Adrenal gland (tissue), 12 donors: ENCODE measurements around the gene TMEM253. TPM values are rescaled to one million over a fixed set of nuclear protein-coding genes. Genes with fewer than 3 reads are reported as not detected.

Source experiments
- DNase-seq, 7 donors: peaks; one replicate each; pipeline ENCODE4 v3.0.0-alpha.2; 2019 to 2020
- H3K27ac ChIP-seq, 5 donors: fragments of 200-600 bp; sonication (generic) in 4 of 5; 1 replicate in 3 of 5; 2 replicates in 2 of 5; pipeline versions ENCODE4 v1.5.1 to v1.8.0; 2016 to 2020; ENCODE audit warnings: mild to moderate bottlenecking in 1 of 5
- H3K27me3 ChIP-seq: fragments of 200-600 bp; 2 replicates; pipeline ENCODE4 v1.8.0; 2021
- H3K36me3 ChIP-seq, 2 donors: fragments of 200-600 bp; replicated peaks in 1 of 2; 1 replicate in 1 of 2; 2 replicates in 1 of 2; pipeline versions ENCODE4 v1.5.1 to v1.8.0; 2018 to 2022
- H3K4me1 ChIP-seq, 2 donors: fragments of 200-600 bp; replicated peaks in 1 of 2; 1 replicate in 1 of 2; 2 replicates in 1 of 2; pipeline versions ENCODE4 v1.5.1 to v1.8.0; 2018 to 2021
- H3K4me3 ChIP-seq, 4 donors: fragments of 200-600 bp; sonication (generic) in 3 of 4; one replicate each; pipeline ENCODE4 v1.5.1; 2016 to 2018
- H3K9me3 ChIP-seq, 3 donors: fragments of 200-600 bp; sonication (generic) in 1 of 3; replicated peaks in 1 of 3; 1 replicate in 2 of 3; 2 replicates in 1 of 3; pipeline versions ENCODE4 v1.5.1 to v1.8.0; 2016 to 2021
- POLR2A ChIP-seq, 2 donors: fragments of 450-650 bp; IDR thresholded peaks; one replicate each; pipeline ENCODE4 v1.6.1; 2017; ENCODE audit warnings: antibody characterized with exemption in 2 of 2, mild to moderate bottlenecking in 2 of 2, moderate library complexity in 1 of 2
- WGBS, 4 donors: extraction: QIAGEN DNeasy Blood & Tissue Kit in 2 of 4; methylation state at CpG; one replicate each; pipeline versions ENCODE4 v1.1.5 to v1.1.7; 2013 to 2017; 5-methylcytosine and 5-hydroxymethylcytosine counted together
- intact Hi-C, 2 donors: fragments of 100-400 bp; cut with DNase I; formaldehyde crosslinking; loops; one replicate each; pipeline versions ENCODE4 v1.14.1 to v1.15.0; 2022 to 2023
- polyA plus RNA-seq, 3 donors: library from polyadenylated mRNA; stranded (reverse); fragments of 200-250 nt in 2 of 3; fragments of 350-450 nt in 1 of 3; fragmentation: Illumina TruSeq in 1 of 3; extraction: RNeasy Lipid Tissue Mini Kit (QIAGEN cat#74804) in 1 of 3; gene quantifications; one replicate each; pipeline ENCODE4 v1.2.3, GENCODE V29; 2013 to 2014
- total RNA-seq, 9 donors: library from RNA; depleted of rRNA in 4 of 9; stranded (reverse); fragments of >200 nt in 4 of 9; fragments of 120-200 nt in 1 of 9; fragmentation: NEBNext Ultra II Directional in 1 of 9; extraction: Animal tissue kit (Norgen Biotek cat#: 25700) in 1 of 9; gene quantifications; one replicate each; pipeline versions ENCODE4 v1.1.0 to v1.2.4, GENCODE V29; 2013 to 2023
- TF ChIP-seq, protein P1 (sequence below), 6 experiments: fragments of 450-650 bp in 4 of 6; fragments of 200-600 bp in 2 of 6; sonication (generic) in 1 of 6; IDR thresholded peaks; 1 replicate in 5 of 6; 2 replicates in 1 of 6; pipeline versions ENCODE4 v1.5.1 to v1.8.0; 2016 to 2021; ENCODE audit warnings: antibody characterized with exemption in 6 of 6, mild to moderate bottlenecking in 2 of 6, moderate library complexity in 1 of 6
- donor health status: healthy with polysubstance abuse.
- donor health status: Bipolar disorder and iron deficiency.
- donor health status: DM: yes; HTN: yes; CAD: no.
- donor health status: DM: no; HTN: no; CAD: no.
- donor health status: DM: no; HTN: no; CAD: no.
- donor health status: DM: yes; HTN: yes; CAD: no.

Gene TMEM253
- total and polyA plus RNA-seq, 12 donors: 0.55 to 8.8 (median 2.3) TPM; not detected in 1

DNA sequence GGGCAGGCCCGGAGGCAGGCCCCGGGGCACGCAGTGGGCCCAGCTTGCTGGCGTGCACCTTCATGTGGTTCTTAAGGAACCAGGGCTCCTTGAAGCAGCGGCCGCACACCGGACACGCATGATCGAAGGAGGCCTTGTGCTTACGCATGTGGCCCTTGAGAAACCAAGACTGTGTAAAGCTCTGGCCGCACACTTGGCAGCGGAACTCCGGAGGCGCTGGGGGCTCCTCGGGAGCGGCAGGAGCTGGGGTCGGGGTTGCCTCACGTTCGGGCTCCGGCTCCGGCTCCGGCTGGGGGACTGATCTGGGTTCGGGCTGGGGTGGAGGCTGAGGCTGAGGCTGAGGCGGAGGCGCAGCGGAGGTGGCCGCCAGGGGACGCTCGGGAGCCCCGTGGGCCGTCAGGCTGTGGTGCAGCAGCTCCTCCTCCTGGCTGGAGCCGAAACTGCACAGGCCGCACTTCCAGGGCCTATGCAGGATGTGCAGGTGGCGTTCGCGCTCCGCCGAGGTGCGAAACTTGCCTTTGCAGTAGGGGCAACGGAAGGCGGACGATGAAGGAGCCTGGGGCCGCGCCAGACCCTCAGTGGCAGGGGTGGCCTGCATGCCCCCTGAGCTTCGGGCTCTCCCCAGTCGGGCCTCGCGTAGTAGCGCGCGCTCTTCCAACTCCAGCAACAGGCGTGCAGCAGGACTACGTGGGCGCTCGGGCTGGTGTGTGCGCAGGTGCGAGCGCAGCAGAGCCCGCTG, 8.4 kb upstream of the TMEM253 start:
- peak in 1 of 2 donors; percentile 31 for TF ChIP-seq POLR2A (IDR thresholded peaks at IDR 0.05)
- TF ChIP-seq, protein P1, sequence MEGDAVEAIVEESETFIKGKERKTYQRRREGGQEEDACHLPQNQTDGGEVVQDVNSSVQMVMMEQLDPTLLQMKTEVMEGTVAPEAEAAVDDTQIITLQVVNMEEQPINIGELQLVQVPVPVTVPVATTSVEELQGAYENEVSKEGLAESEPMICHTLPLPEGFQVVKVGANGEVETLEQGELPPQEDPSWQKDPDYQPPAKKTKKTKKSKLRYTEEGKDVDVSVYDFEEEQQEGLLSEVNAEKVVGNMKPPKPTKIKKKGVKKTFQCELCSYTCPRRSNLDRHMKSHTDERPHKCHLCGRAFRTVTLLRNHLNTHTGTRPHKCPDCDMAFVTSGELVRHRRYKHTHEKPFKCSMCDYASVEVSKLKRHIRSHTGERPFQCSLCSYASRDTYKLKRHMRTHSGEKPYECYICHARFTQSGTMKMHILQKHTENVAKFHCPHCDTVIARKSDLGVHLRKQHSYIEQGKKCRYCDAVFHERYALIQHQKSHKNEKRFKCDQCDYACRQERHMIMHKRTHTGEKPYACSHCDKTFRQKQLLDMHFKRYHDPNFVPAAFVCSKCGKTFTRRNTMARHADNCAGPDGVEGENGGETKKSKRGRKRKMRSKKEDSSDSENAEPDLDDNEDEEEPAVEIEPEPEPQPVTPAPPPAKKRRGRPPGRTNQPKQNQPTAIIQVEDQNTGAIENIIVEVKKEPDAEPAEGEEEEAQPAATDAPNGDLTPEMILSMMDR (IDR thresholded peaks at IDR 0.05): peak; percentile 99 to 100 (median 100)
- peaks cover 0 to 58% of the 10 kb centered on the region in 2 donors for H3K36me3 ChIP-seq
- H3K4me3 ChIP-seq: no peak overlapping the region
- WGBS, 4 donors: 34 to 71% (median 40%) methylated on average over 7 to 59 of the region's 59 CpGs
- H3K9me3 ChIP-seq: no peaks in the 10 kb centered on the region
- peak overlapping the region in 3 of 5 donors; percentile 24 to 79 (median 68) for H3K27ac ChIP-seq
- peak; percentile 81 to 95 (median 90) for DNase-seq
- no peaks in the 10 kb centered on the region for H3K27me3 ChIP-seq
- intact Hi-C loops: loop anchor here (5.0 kb wide), 2 partner anchors 70 to 75 kb away; no protein-coding TSS in a partner anchor
- peaks cover 13 to 39% of the 10 kb centered on the region in 2 donors for H3K4me1 ChIP-seq

DNA sequence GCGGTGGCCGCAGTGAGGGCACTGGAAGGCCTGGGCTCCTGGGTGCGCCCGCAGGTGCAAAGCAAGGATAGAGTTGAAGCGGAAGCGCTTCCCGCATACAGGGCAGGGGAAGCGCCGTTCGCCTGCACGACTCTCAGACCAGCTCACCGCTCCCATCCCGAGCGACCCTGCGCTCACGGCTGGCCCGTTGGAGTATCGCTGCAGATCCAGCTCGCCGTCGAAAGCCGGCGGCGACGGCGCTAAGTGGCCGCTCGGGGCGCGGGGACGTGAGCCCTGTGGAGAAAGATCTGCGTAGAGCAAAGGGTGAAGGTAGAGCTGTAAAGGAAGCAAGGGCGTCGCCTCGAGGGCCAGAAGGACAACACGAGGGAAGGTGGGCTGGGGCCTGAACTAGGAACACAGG, 7.8 kb upstream of the TMEM253 start:
- Histone ChIP-seq H3K27ac (no peak overlapping the region), H3K4me3 (no peak overlapping the region), H3K36me3 (peaks cover 0 to 52% of the 10 kb centered on the region in 2 donors), H3K9me3 (no peaks in the 10 kb centered on the region), H3K4me1 (peaks cover 14 to 40% of the 10 kb centered on the region in 2 donors), H3K27me3 (no peaks in the 10 kb centered on the region)
- 70 to 81% (median 76%) methylated on average over 21 to 36 of the region's 36 CpGs for whole genome bisulfite sequencing, 4 donors
- intact Hi-C loops: loop anchor here (5.0 kb wide), 2 partner anchors 71 to 76 kb away; no protein-coding TSS in a partner anchor
- peak in 2 of 7 donors; percentile 25 to 56 for DNase-seq
- TF ChIP-seq, protein P1 (IDR thresholded peaks at IDR 0.05): no peak

DNA sequence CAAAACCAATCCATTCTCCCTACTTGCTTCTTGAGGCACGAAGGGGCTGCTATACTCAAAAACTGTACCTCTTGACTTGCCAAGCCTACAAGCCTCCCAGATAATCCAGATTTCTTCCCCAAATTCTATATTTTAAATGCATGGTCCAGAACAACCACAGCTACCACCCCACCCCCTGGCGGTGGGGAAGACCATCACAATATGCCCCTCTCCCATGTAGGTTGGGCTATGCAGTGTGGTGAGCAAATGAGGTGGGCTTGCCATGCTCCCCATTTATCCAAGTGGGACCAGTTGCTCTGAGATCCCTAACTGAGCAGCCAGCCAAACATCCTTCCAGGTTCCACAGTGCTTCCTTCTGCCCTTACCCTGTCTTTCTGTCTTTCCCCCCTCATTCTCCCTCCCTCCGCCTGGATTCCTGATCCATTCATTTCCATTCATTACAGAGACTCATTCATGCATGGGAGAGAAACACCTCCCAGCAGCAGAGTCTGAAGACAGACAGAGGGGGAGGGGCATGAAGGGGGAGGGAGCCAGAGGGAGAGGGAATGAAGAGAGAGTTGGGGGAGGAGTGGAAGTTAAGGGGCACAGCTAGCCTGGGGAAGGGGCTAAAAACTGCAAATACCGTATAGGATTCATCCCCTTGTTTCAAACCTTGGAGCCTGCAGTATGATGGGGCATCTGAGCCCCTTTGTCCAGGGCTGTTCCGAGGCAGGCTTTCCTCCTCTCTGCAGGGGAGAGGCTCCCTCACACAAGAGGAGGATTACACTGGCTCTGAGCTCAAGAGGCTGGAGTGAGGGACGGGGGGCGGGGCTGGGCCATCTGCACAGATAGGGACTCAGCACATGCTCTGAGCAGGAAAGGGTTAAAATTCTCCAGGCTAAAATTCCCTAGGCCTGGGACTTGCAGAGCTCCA, 6.8 kb upstream of the TMEM253 start:
- H3K36me3 ChIP-seq: peaks cover 0 to 42% of the 10 kb centered on the region in 2 donors
- TF ChIP-seq, protein P1 (IDR thresholded peaks at IDR 0.05): no peak
- TF ChIP-seq POLR2A (IDR thresholded peaks at IDR 0.05): no peak
- intact Hi-C loops: loop anchor here (5.0 kb wide), 2 partner anchors 72 to 77 kb away; no protein-coding TSS in a partner anchor
- no peaks in the 10 kb centered on the region for H3K27me3 ChIP-seq
- WGBS, 4 donors: 44 to 54% (median 48%) methylated on average over 6 to 7 of the region's 7 CpGs
- DNase-seq: peak in 1 of 7 donors; percentile 53
- no peak overlapping the region for H3K4me3 ChIP-seq
- no peaks in the 10 kb centered on the region for H3K9me3 ChIP-seq
- H3K4me1 ChIP-seq: peaks cover 16 to 41% of the 10 kb centered on the region in 2 donors
- no peak overlapping the region for H3K27ac ChIP-seq
